HG03575 (cell line): ENCODE data around the gene RENBP.

Experiments used
- ATAC-seq: cut with Tn5 transposase; IDR thresholded peaks from one replicate; pipeline ENCODE4 v1.9.1; 2021; ENCODE audit not compliant: unreplicated experiment, insufficient number of reproducible peaks, low FRiP score; ENCODE audit errors: extremely low read depth

RENBP gene

GRCh38 chrX:153957224-153957623 is 12.8 kb upstream of the RENBP start:
- ATAC-seq = no peak

- no peak for ATAC-seq
Measured at GRCh38 chrX:153956044-153956907, 11.8 kb upstream of the RENBP start.

- ATAC-seq = no peak
Measured at GRCh38 chrX:153955228-153955732, 10.8 kb upstream of the RENBP start.

- ATAC-seq = no peak
Measured at GRCh38 chrX:153954558-153955227, 10.2 kb upstream of the RENBP start.

- ATAC-seq = no peak
Measured at GRCh38 chrX:153953892-153954557, 9.6 kb upstream of the RENBP start.

- ATAC-seq = no peak
Measured at GRCh38 chrX:153953342-153953830, 8.9 kb upstream of the RENBP start.

- no peak for ATAC-seq
Measured at GRCh38 chrX:153952373-153953026, 8.1 kb upstream of the RENBP start.

GRCh38 chrX:153951683-153952372 is 7.4 kb upstream of the RENBP start:
- no peak for ATAC-seq

- ATAC-seq = no peak
Measured at GRCh38 chrX:153950127-153950526, 5.7 kb upstream of the RENBP start.

- no peak for ATAC-seq
Measured at GRCh38 chrX:153948847-153949805, 4.7 kb upstream of the RENBP start.

- no peak for ATAC-seq
Measured at GRCh38 chrX:153948002-153948466, 3.6 kb upstream of the RENBP start.

GRCh38 chrX:153947009-153947769 is 2.7 kb upstream of the RENBP start:
- no peak for ATAC-seq

GRCh38 chrX:153945956-153946943 is 1.8 kb upstream of the RENBP start:
- no peak for ATAC-seq

GRCh38 chrX:153944800-153945150 is 332 bp upstream of the RENBP start:
- ATAC-seq = no peak

GRCh38 chrX:153941336-153942252 is 2.8 kb downstream of the RENBP start:
- no peak for ATAC-seq
